ENCODE data around the gene SLC38A9. TPM values are rescaled to one million over a fixed set of nuclear protein-coding genes. Genes with fewer than 3 reads are reported as not detected.

SLC38A9 gene
- total RNA-seq, 4 donors from 2014 or later, result 8.5 to 21.3 (median 16.7) TPM

- no peak for DNase-seq (ENCODE audit: low spot score in 2 of 2)
- 37 to 45% methylated on average over 2 of the region's 2 CpGs for WGBS, 2 donors
- intact Hi-C loops (cut with DNase I; ENCODE audit: low total_unique reads), result no loop called here
- TF ChIP-seq CTCF (IDR thresholded peaks at IDR 0.05), result no peak
- no peak for TF ChIP-seq POLR2A (IDR thresholded peaks at IDR 0.05)
- no peak overlapping the region for H3K4me3 ChIP-seq (ENCODE audit: low read depth, poor library complexity, severe bottlenecking)
These were observed 31.8 kb downstream of the SLC38A9 start for GRCh38 chr5:55680353-55680752.

- 30 to 44% methylated on average over 1 of the region's 1 CpG for WGBS, 2 donors
- no peak overlapping the region for H3K4me3 ChIP-seq (ENCODE audit: low read depth, poor library complexity, severe bottlenecking)
- TF ChIP-seq CTCF (IDR thresholded peaks at IDR 0.05) (no peak), POLR2A (IDR thresholded peaks at IDR 0.05) (no peak)
- DNase-seq (ENCODE audit: low spot score in 2 of 2), result no peak
- intact Hi-C loops (cut with DNase I; ENCODE audit: low total_unique reads), result no loop called here
These were observed 32.6 kb downstream of the SLC38A9 start for GRCh38 chr5:55679556-55679955.

- no peak overlapping the region for H3K4me3 ChIP-seq (ENCODE audit: low read depth, poor library complexity, severe bottlenecking)
- TF ChIP-seq POLR2A (IDR thresholded peaks at IDR 0.05) (no peak), CTCF (IDR thresholded peaks at IDR 0.05) (no peak)
- DNase-seq (ENCODE audit: low spot score in 2 of 2), result no peak
- intact Hi-C loops (cut with DNase I; ENCODE audit: low total_unique reads), result no loop called here
- 14 to 19% methylated on average over 1 of the region's 1 CpG for WGBS, 2 donors
These were observed 37.0 kb downstream of the SLC38A9 start for GRCh38 chr5:55675119-55675518.

GRCh38 chr5:55674340-55674739 is 37.8 kb downstream of the SLC38A9 start:
- intact Hi-C loops (cut with DNase I; ENCODE audit: low total_unique reads), result no loop called here
- TF ChIP-seq POLR2A (IDR thresholded peaks at IDR 0.05), result no peak
- TF ChIP-seq CTCF (IDR thresholded peaks at IDR 0.05), result no peak
- H3K4me3 ChIP-seq (ENCODE audit: low read depth, poor library complexity, severe bottlenecking), result no peak overlapping the region
- DNase-seq (ENCODE audit: low spot score in 2 of 2), result no peak
- 58 to 65% methylated on average over 2 of the region's 2 CpGs for WGBS, 2 donors

- intact Hi-C loops (cut with DNase I; ENCODE audit: low total_unique reads), result no loop called here
- no peak for DNase-seq (ENCODE audit: low spot score in 2 of 2)
- TF ChIP-seq CTCF (IDR thresholded peaks at IDR 0.05) (no peak), POLR2A (IDR thresholded peaks at IDR 0.05) (no peak)
- WGBS, 2 donors, result 49 to 61% methylated on average over 2 of the region's 2 CpGs
- no peak overlapping the region for H3K4me3 ChIP-seq (ENCODE audit: low read depth, poor library complexity, severe bottlenecking)
These were observed 39.6 kb downstream of the SLC38A9 start for GRCh38 chr5:55672477-55672911.

GRCh38 chr5:55671975-55672374 is 40.1 kb downstream of the SLC38A9 start:
- intact Hi-C loops (cut with DNase I; ENCODE audit: low total_unique reads), result no loop called here
- H3K4me3 ChIP-seq (ENCODE audit: low read depth, poor library complexity, severe bottlenecking), result no peak overlapping the region
- WGBS, 2 donors, result 94 to 95% methylated on average over 1 of the region's 1 CpG
- no peak for TF ChIP-seq POLR2A (IDR thresholded peaks at IDR 0.05)
- no peak for TF ChIP-seq CTCF (IDR thresholded peaks at IDR 0.05)
- DNase-seq (ENCODE audit: low spot score in 2 of 2), result no peak

Data from lower leg skin (tissue), 4 donors.